ENCODE results near the gene LEKR1.

The LEKR1 gene

GRCh38 chr3:157043771-157044170 is 217.6 kb downstream of the LEKR1 start:
- no peak for TF ChIP-seq CTCF (IDR thresholded peaks at IDR 0.05; ENCODE audit: control insufficient read depth, insufficient read depth, low read depth, low read length, missing control alignments)
- no peak for DNase-seq (ENCODE audit: low read depth)
- H3K4me3 ChIP-seq (ENCODE audit: control insufficient read depth, low read depth, low read length), result no peak overlapping the region

GRCh38 chr3:157045238-157045850 is 219.2 kb downstream of the LEKR1 start:
- no peak for DNase-seq (ENCODE audit: low read depth)
- TF ChIP-seq CTCF (IDR thresholded peaks at IDR 0.05; ENCODE audit: control insufficient read depth, insufficient read depth, low read depth, low read length, missing control alignments), result no peak

GRCh38 chr3:157046520-157046919 is 220.4 kb downstream of the LEKR1 start:
- no peak overlapping the region for H3K4me3 ChIP-seq (ENCODE audit: control insufficient read depth, low read depth, low read length)
- no peak for TF ChIP-seq CTCF (IDR thresholded peaks at IDR 0.05; ENCODE audit: control insufficient read depth, insufficient read depth, low read depth, low read length, missing control alignments)
- no peak for DNase-seq (ENCODE audit: low read depth)

More at GRCh38 chr3:157045238-157045850, 219.2 kb downstream of the LEKR1 start:
- H3K4me3 ChIP-seq (ENCODE audit: control insufficient read depth, low read depth, low read length), result no peak overlapping the region

GRCh38 chr3:157051055-157051454 is 224.9 kb downstream of the LEKR1 start:
- DNase-seq (ENCODE audit: low read depth), result no peak
- no peak overlapping the region for H3K4me3 ChIP-seq (ENCODE audit: control insufficient read depth, low read depth, low read length)
- no peak for TF ChIP-seq CTCF (IDR thresholded peaks at IDR 0.05; ENCODE audit: control insufficient read depth, insufficient read depth, low read depth, low read length, missing control alignments)

- no peak overlapping the region for H3K4me3 ChIP-seq (ENCODE audit: control insufficient read depth, low read depth, low read length)
- TF ChIP-seq CTCF (IDR thresholded peaks at IDR 0.05; ENCODE audit: control insufficient read depth, insufficient read depth, low read depth, low read length, missing control alignments), result no peak
- DNase-seq (ENCODE audit: low read depth), result no peak
These were observed 225.4 kb downstream of the LEKR1 start for GRCh38 chr3:157051591-157051990.

- H3K4me3 ChIP-seq (ENCODE audit: control insufficient read depth, low read depth, low read length), result no peak overlapping the region
- TF ChIP-seq CTCF (IDR thresholded peaks at IDR 0.05; ENCODE audit: control insufficient read depth, insufficient read depth, low read depth, low read length, missing control alignments), result no peak
These were observed 229.9 kb downstream of the LEKR1 start for GRCh38 chr3:157056035-157056434.

More at GRCh38 chr3:157056035-157056434, 229.9 kb downstream of the LEKR1 start:
- DNase-seq (ENCODE audit: low read depth), result no peak

All from AG09309 (cell line).